Activated CD4-positive, alpha-beta T cell treated with anti-CD3 and anti-CD28 coated beads for 4 hours (primary cell): Measurements from ENCODE around the gene OPA1.

Experiments used
- DNase-seq, 2 donors: peaks; one replicate each; pipeline ENCODE4 v3.0.0-alpha.2; 2020

The OPA1 gene

DNA sequence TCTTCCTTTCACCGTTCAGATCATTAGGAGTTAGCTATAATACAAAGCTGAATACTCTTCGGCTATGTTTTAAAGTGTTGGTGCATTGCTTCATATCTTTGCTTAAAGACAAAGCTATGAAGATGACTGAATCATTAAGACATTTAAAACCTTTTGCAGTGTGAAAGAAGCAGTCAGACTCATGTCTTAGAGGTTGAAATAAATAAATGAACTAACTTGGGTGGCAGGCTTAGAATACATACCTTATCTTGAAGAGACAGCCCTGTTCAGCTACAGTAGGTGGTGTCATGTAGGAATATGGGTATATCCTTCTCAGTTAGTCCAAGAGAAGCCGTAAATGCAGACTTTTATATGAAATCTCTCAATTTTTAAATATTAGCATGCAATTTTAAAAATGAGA, 63.4 kb downstream of the OPA1 start:
- no peak for DNase-seq

DNA sequence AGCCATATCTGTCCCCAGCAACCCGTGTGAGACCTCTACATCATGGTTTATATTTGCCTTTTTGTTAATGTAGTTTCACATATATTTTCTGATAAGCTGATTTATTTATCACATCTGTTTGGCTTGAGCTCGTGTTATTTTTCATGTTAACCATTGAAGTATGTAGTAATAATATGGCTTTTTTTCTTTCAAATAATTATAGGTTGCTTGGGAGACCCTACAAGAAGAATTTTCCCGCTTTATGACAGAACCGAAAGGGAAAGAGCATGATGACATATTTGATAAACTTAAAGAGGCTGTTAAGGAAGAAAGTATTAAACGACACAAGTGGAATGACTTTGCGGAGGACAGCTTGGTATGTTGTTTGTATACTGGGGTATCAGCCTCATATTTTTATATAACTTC, 63.9 kb downstream of the OPA1 start:
- DNase-seq = no peak

DNA sequence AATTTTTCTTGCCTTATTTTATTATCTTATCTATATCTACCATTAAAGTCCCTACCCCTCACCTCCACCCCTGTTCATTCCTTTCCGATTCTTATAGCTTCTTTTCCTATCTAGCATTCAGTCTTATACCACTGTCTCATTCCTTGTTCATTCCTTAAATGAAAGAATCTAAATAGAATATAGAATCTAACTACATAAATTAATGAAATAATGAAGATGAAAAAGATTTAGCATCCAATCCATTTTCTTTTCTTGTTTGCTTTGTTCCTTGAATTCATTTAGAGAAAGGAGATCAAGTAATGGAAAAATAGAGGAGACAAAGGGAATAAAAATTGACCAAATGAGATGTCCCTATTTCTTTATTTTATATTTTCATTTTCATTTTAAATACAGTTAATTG, 67.2 kb downstream of the OPA1 start:
- DNase-seq = no peak

DNA sequence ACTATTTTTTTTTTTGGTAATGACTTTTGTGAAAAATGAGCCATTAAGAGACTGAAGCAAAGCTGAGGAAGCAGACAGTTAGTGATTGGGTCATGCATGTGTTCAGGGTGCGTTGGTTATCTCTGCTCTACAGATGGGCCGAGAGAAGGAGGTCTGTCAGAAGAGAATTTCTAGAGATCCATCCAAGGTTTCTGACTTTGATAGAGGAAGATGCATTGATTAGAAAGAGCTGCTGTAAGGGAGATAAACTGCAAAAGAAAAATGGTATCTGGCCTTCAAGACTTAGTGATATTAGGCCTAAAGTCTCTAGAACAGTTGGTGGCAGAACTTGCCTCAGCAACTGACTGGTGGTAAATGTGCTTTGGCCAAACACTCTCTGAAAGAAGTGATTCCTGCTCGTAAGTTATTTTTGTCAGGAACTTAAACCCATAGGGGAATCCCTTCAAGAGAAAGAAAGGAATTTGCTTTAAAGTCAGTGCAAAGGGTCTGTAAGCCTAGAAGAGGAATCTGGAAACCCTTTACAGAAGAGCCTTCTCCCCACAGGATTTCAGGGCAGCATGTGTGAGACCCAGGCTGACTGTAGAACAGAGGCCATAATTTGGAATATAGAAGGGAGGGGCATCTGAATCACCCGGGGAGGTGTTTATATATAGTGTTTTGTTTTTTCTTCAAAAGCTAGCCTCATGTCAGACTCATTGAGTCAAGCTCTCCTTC, 67.8 kb downstream of the OPA1 start:
- no peak for DNase-seq

DNA sequence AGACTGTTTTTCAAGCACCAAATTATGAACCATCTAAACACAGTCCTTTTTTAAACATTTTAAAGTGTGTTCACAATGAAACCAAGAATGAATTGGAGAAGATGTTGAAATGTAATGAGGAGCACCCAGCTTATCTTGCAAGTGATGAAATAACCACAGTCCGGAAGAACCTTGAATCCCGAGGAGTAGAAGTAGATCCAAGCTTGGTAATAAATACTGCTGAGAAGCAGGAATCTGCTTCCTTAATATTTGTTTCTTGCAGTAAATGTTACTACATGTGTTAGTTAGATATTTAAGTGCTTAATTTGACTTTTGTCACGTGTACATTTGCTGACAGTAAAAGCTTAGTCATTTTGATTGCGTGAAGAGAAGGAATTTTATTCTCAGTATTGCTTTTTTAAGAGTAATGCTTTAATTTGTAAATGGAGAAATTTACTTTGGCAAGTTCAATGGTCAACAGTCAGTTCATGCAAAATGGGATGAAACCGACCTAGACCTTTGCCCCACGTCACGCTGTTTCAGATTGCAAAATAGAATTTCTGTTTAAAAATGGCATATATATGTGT, 69.8 kb downstream of the OPA1 start:
- DNase-seq = no peak

DNA sequence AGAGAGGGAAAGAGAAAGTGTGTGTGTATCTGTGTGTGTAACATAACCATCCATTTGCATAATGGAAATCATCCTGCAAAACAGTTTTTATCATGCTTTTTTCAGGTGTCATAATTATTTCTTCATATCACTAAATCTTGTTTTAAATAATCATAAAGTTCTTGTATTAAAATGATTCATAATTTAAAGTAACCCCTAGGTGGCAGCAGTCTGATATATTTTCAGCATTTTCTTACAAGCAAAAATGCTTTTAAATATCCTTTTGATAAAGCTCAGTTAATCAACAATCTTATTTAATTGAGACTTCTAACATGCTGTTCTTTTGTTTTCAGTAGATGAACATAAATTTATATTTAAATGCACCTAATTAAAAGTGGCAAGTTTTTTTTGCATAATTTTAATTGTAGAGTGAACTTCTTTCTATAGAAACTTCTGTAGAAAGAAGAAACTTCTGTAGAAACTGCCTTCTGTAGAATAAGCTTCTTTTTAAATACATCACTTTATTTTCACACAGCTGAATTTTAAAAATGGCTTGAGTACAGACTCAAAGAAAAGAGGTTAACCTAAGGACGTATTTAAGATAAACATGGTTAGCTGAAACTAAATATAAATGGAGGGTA, 72.5 kb downstream of the OPA1 start:
- no peak for DNase-seq

DNA sequence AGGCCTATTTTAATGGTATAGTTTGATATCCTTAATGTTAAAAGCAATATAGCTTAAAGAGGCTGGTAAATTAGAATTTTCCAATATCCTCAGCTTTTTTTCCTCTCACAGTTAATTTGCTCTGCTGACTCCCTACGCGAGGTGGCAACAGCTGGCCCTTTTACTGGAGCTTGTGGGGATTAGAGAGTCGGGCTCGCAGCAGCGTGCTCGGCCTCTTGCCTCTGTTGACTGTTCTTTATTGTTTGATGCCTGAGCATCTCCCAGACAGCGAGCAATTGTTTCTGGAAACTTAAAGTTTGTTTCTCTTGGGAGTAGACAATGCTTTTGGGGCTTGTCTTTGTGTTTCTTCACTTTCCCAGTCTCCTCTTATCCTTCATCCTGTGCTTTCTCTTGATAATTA, 80.8 kb downstream of the OPA1 start:
- DNase-seq = no peak

DNA sequence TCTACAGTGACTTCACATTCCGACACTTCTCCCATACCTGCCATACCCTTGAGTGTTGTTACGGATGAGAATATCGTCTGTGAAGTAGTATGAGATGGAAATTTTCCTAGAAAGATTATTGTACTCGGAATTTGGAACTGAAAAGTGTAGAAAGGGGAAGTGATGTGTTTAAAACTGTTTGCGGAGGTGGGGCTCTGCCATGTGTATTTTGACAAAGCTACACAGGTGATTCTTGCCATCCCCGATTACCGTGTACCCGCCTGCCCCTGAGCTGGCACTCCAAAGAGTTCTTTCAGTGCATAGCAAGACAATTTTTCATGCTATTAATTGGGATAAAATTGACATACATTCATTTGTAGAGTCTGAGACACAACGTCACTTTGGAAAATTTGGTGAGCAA, 81.7 kb downstream of the OPA1 start:
- DNase-seq = no peak

DNA sequence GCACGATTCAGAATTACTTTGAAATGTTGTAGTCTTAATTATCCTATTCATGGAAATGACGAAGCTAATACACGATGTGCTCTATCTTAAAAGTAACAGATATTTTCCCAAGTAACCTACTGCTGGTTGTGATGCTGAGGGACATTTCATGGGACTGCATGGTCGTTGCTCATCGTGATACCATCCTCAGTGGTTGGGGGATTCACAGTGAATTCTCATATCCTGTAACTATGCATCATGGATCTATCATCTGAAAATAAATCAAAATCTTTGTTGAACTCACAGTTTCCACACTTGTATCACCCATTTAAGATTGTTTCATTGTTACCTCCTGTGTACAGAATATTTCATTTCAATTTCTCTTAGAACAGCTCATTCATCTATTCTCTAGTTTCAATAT, 84.7 kb downstream of the OPA1 start:
- DNase-seq = no peak

DNA sequence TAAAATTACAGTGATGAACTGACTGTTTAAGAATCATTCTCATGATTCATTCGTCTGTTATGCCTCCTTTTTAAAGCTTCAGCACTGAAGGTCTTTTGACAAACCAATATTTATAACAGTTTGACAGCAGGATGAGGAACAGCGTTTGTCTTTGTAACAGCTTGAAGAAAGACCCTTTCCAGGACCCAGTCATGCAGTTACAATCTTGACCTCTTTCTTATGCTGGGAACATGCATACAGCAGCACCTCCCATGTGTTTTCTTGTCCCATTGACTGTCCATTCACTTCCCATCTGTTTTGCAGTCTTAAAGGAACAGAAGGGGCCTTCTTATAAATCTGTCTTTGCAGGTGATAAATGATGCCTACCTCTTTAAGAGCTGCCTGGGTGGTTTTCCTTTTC, 87.2 kb downstream of the OPA1 start:
- no peak for DNase-seq

DNA sequence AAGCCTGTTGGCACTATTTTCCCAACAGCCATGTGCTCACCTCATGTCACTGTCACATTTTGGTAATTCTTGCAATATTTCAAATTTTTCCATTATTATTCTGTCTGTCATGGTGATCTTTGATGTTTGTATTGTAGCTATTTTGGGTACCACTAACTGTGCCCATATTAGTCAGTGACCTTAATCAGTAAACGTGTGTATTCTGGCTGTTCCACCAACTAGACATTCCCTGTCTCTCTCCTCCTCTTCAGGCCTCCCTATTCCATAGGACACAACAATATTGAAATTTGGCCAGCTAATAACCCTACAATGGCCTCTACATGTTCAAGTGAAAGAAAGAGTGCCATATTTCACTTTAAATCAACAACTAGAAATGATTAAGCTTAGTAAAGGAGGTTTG, 88.6 kb downstream of the OPA1 start:
- DNase-seq = no peak

DNA sequence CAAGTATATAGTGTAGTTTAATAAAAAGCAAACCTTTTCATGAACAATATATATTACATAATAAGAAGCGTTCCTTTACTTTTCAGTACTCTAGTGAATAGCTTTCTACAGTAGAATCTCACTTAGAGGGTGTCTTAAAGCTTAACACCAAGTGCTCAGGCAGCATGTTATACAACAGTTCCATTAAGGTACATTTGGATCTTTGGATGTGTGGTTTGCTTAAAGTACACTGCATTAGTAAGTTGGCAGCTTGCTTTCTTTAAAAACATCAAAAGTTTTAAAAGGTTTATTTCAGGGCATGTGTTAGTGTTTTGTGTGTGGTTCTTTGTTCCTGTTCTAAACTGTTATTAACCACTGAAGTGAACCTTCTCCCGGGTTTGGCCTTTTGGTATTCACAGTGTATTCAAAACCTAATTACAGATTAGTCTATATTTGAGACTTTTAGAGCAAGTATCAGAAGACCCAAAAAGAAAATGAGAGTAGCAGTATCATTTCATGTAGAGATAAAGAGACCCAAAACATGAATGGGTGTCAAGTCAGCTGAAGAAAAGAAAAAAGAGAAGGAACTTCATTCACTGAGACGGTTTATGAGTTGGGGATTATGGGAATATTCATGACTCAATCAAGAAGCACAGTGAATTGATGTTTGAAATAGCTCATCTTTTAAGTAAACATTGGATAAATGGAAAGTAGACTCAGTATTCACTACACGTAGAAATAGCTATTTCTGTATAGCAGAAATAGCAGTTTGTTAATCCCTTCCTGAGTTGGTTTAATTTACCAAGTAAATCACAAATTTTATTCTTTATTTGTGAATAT, 93.9 kb downstream of the OPA1 start:
- no peak for DNase-seq

DNA sequence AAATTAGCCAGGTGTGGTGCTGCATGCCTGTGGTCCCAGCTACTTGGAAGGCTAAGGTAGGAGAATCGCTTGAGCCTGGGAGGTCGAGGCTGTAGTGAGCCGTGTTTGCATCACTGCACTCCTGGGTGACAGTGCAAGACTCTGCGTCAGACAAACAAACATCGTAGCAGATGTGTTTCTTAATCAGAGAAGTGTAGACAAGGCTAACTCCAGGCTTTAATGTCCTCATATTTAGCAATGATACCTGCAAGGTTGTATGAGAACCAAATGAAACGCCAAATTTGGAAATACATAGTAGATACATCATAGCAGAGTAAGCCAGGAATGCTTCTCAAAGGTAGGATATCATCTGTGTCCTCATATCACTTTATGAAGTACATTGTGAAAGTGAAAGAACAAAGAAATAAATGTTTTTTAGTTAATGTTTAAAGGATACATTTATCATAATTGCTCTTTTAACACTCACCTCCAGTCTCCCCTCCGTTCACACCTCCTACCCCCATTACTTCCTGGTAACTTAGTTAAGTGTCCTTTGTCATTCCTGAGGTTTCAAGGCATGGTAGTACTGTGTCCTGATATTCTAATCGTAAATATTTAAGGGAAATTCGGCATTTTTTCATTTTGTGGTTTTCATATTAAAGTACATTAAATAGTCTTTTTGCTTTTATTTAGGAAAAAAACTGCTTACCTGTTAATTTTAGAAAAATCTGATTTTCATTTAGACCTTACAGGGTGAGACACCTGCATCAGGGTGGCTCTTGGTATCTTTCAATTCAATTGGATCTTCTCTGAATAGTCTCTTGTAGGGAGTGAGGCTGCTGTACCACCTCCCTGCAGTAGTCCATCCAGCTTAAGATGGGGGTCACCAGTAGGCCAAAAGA, 96.1 kb downstream of the OPA1 start:
- DNase-seq = no peak

DNA sequence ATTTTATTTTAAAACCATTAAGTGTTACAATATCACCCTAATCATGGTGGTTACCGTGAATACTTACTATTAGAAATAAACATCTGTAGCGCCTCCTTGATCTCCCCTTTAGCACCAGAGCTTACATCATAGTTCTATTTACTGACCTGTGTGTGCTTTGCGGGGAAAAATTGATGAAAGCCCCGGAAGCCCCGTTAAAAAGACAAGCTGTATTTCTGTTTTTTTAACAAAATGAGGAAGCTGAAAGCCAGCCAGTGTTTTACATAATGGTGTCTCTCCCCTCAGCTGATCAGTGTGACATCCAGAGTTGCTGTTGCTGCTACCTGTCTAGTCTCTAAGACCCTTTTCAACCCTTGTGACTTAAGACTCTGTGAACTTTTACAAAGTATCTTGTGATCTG, 100.8 kb downstream of the OPA1 start:
- no peak for DNase-seq

DNA sequence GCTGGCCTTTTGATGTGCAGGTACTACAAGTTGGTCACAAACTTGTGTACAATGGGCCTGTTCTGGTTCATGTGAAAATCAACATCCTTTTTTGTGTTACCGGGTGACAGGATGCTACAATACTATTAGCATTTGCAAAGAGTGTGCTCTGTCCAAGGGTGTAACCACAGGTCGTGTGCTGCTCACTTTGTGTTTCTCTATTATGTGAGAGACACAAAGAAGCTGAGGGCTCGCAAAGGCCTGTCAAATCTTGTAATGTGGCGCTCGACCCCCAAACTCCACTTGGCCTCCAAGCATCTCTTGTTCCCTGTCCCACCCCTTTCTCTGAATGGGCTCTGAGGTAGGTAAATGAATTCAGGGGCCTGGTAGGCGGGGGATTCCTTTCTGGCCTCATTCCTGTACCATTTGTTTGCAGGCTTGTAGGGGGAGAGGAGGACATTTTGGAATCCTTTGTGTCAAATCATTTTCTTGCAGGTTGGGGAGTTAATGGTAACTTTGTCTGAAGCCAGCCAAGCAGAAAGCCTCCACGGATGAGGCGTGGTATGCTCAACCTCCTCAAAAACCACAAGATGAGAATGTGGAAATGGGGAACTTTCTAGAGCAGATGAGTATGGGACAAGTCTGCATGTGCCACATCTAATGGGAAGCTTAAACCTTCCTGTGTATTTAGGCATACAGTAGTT, 109.1 kb downstream of the OPA1 start:
- no peak for DNase-seq

DNA sequence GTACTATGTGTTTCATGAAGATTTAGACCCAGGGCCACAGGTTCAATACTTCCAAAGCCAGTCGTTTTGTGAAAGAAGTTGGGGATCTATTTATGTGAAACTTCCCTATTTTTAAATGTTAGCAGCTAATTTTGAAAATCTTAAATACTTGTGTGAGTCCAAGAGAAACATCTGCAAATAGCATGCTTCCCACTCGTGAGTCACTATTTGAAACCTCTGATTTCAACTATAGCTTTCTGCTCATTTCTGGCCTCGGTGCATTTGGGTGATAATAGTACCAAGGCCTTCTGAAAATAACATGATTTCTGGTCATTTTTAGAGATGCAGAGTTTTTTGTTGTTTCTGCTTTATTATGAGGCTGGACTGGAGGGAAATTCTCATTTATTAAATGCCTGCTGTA, 110.0 kb downstream of the OPA1 start:
- DNase-seq = no peak

DNA sequence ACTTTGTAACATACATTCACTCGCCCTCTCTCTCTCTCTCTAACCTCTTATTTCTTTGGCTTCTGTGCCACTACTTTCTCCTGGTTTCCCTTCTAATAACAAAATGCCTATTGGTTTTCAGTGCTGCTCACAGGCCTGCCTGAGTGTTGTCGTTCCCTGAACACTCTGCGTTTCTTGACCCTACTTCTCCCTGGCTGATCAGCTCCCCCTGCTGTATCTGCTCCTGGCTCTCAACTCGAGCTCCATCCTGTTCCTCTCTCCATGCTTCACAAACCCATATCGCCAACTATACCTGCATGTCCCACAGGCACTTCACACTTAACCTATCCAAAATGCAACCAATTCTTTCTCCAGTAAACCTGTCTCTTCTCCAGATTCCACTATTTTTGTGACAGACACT, 111.4 kb downstream of the OPA1 start:
- no peak for DNase-seq

DNA sequence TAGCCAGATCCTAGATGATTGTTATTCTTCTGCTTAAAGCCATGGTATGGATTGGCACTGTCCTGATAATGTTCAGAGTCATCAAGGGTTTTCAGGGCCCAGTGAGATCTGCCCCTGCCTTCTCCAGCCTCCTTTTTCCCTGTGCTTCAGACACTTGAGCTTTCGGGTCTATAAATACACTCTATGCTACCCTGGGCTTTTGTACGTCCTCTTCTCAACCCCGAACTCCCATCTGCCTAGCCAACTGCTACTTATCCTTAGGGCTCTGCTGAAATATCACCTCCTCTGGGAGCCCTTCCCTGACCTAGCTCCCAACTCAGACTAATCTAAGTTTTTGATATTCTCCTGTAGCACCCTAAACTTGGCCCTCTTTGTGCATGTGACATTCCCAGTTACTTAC, 115.3 kb downstream of the OPA1 start:
- no peak for DNase-seq

DNA sequence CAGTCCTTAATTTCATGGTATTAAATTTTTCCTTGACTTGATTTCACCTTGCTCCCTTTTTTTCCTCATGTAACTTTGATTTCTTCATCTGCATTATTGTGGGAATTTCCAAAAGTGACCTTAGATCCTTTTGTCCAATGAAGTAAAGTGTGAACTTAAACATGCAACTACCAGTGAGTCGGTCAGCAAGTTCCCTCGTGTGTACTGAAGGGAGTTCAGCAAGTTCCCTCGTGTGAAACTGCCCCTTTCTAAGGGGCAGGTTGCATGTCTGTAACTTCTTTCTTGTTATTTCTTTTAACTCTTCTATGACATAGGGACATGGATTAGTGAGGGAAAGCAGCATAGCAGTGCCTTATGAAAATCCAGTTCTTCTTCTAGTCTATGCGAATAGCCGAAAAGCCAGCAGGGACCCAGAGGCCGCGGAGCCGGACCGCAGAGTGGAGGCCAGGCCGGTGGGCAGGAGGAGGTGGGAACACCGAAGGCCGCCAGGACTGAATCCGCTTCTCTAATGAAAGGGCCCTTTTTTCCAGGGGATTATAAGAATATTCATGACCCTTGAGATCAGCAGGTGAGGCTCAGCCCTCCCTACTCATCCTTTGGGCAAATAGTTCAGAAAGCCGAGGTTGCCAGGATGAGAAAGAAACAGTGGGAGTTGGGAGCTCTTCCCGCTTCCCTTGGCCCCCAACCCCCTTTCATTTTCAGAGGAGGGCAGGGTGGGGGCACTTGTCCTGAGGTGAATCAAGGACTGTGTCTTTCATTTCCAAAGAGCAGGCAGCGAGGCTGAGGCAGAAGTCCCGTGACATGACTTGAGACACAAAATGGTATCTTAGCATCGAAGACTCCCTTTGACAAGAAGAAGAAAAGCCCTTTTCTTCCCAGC, 117.5 kb downstream of the OPA1 start:
- no peak for DNase-seq

DNA sequence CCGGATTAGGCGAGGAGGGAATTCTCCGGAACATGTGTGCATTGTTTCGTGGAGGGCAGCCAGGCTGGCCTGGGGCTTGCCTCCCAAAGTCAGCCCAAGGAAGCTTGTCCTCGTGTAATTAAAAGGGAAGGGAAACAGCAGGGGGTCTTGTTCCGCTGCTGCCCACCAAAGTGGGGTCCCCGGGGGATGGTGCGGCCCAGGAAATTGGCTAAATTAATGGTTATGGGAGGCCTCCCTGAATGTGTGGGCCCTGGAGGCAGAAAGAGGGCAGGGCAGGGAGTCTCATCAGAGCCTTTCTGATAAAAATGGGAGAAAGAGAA, 118.1 kb downstream of the OPA1 start:
- no peak for DNase-seq

DNA sequence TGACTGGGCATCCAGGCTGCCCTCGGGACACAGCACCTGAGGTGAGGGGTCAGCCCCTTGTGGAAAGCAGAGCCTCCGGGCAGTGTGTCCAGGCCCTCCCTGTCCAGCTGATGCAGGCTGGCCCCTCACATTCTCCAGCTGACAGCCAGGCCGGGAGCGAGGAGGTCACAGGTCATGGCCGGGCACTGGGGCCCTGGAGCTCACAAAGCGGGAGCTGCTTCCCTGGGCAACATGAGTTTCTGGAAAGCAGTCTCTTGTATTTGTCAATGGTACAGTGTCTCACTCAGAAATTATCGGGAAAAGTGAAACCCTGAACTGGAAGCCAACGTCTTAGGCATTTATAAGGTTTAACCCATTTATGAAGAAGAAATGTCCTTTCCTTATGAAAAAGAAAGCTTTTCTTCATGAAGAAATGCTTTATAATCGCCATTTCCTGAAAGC, 118.5 kb downstream of the OPA1 start:
- no peak for DNase-seq
